HG03439 (cell line): ENCODE results near the gene KLHL20.
"Not testable (repeated sequence)": the region's sequence is repeated elsewhere in the genome, so short reads cannot be mapped to it uniquely, and the experiment has no call there.

Experiments
- ATAC-seq: cut with Tn5 transposase; IDR thresholded peaks from one replicate; pipeline ENCODE4 v1.9.1; 2021; ENCODE audit warnings: mild to moderate bottlenecking, moderate library complexity; ENCODE audit not compliant: unreplicated experiment

The KLHL20 gene, protein sequence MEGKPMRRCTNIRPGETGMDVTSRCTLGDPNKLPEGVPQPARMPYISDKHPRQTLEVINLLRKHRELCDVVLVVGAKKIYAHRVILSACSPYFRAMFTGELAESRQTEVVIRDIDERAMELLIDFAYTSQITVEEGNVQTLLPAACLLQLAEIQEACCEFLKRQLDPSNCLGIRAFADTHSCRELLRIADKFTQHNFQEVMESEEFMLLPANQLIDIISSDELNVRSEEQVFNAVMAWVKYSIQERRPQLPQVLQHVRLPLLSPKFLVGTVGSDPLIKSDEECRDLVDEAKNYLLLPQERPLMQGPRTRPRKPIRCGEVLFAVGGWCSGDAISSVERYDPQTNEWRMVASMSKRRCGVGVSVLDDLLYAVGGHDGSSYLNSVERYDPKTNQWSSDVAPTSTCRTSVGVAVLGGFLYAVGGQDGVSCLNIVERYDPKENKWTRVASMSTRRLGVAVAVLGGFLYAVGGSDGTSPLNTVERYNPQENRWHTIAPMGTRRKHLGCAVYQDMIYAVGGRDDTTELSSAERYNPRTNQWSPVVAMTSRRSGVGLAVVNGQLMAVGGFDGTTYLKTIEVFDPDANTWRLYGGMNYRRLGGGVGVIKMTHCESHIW

GRCh38 chr1:173714759-173715537 is at the start of gene KLHL20:
Gene KLHL20 (plus strand): TSS chr1:173714981. CDS start chr1:173716044, 1,063 bp downstream.
- ATAC-seq: peak; percentile 93

GRCh38 chr1:173666646-173667045 is 48.1 kb upstream of the KLHL20 start:
- no peak for ATAC-seq

DNA sequence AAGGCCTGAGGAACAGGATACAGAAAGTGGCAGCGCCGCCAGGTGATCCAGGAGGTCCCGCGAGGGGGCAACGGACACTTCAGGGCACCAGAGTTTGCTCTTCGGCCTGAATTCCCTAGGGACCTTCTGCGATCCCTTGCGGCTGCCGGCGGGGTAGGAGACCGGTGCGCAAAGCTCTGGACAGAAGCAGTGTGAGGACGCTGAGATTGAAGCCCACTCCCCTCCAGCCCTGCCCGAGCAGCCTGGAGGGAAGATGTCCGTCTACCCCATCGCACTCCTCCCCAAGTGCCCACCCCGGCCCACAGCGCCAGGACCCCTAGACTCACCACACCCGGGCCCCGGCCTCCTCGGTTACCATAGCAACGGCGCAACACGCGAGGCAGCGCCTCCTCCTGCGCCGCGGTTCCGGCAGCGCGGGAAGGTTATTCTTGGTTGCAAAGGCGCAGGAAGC is 45.3 kb upstream of the KLHL20 start, which contains the start of gene ANKRD45:
Gene ANKRD45, minus strand, starts transcription at position 361 of the 451 bp plus-strand sequence. CDS start 10,433 bp downstream, outside the sequence.
- no peak for ATAC-seq

- ATAC-seq: not testable (repeated sequence)
These were observed 40.3 kb upstream of the KLHL20 start for GRCh38 chr1:173674496-173674895.

- not testable (repeated sequence) for ATAC-seq
These were observed 34.6 kb upstream of the KLHL20 start for GRCh38 chr1:173680152-173680551.

- no peak for ATAC-seq
These were observed 32.6 kb upstream of the KLHL20 start for GRCh38 chr1:173682184-173682583.

- ATAC-seq: not testable (repeated sequence)
These were observed 30.9 kb upstream of the KLHL20 start for GRCh38 chr1:173683838-173684237.

DNA sequence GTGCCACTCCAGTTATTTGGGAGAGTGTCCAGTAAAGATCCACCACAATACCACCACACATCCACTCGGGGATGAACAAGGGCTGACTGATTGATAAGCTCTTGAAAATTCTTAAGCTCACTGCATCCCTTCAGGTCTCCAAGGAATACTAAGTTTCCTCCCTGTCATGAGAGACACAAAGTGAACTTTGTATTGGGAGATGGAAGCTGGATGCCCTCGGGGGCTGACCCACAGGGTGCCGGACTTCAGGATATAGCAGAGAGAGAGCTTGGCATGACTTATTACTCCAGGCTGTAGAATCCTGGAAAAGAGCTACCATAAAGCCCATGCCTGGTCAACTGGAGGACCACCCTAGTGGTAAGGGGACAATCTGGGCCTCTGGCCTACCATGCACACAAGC is 29.7 kb upstream of the KLHL20 start:
- not testable (repeated sequence) for ATAC-seq

DNA sequence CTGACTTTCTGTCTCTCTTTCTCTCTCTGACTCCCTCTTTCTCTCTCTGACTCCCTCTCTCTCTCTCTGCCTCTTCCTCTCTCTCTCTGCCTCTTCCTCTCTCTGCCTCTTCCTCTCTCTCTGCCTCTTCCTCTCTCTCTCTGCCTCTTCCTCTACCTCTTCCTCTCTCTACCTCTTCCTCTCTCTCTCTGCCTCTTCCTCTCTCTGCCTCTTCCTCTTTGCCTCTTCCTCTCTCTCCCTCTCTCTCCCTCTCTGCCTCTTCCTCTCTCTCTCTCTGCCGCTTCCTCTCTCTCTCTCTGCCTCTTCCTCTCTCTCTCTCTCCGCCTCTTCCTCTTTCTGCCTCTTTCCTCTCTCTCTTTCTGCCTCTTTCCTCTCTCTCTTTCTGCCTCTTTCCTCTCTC is 26.5 kb upstream of the KLHL20 start:
- no peak for ATAC-seq

DNA sequence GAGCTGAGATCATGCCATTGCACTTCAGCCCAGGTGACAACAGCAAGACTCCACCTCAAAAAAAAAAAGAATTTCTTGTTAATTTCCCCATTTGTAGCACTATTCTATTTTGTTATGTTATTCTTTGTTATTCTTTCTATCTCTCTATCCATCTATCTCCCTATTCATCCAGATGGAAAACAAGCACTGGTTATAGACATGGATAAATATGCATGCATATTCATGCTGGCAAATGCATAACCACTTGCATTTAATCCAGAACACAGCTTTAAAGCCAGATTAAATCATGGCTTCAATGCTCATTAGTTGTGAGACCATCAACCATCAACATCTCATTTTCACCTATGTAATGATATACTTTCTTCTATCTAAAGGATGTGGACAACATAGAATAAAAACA is 21.5 kb upstream of the KLHL20 start:
- no peak for ATAC-seq

DNA sequence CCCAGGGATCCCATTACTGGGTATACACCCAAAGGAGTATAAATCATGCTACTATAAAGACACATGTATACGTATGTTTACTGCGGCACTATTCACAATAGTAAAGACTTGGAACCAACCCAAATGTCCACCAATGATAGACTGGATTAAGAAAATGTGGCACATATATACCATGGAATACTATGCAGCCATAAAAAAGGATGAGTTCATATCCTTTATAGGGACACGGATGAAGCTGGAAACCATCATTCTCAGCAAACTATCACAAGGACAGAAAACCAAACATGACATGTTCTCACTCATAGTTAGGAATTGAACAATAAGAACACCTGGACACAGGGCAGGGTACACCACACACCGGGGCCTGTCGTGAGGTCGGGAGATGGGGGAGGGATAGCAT is 13.5 kb upstream of the KLHL20 start:
- ATAC-seq: not testable (repeated sequence)

DNA sequence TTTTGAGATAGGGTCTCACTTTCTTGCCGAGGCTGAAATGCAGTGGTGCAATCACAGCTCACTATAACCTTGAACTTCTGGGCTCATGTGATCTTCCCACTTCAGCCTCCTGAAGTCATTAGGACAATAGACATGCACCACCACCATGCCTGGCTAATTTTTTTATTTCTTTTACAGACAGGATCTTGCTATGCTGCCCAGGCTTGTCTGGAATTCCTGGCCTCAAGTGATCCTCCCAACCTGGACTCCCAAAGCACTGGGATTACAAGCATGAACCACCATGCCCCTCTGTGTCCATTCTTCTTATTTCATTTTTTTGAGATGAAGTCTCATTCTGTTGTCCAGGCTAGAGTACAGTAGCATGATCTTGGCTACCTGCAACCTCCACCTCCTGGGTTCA is 12.0 kb upstream of the KLHL20 start:
- no peak for ATAC-seq

- ATAC-seq: no peak
These were observed 9.7 kb upstream of the KLHL20 start for GRCh38 chr1:173705117-173705516.

- ATAC-seq: no peak
These were observed 6.0 kb upstream of the KLHL20 start for GRCh38 chr1:173708787-173709186.

DNA sequence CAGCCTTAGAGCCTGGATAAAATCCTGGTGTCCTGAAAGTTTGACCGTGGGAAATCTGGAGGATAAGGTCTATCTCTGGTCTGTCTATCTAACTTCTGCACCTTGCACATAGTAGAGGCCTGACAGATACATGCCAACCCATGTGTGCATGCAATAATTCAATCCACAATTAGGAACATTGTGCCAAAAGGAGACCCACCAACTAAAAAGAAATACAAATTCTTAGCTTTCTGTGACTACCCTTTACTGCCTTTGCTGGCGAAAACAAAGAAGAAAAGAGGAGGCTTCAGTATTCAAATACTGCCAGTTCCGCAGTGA is 381 bp upstream of the KLHL20 start:
- no peak for ATAC-seq

- ATAC-seq: no peak
These were observed 710 bp downstream of the KLHL20 start for GRCh38 chr1:173715538-173715844.

DNA sequence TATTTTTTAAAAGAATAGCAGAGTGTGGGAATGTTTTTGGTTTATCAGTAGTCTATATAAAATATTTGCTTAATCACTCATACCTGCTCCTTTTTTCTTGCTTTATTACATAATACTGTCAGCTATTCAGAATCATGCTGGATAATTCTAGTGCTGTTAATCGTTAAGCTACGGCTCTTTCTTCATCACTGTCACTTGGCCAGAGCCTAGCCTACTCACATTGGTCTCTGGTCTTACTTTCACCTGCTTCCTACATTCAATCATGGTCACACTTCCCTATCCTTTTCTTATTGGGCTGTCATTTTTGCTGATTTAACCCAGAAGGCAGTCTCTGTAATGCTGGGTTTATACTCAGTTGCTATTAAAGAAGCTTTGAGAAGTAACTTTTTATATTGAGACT is 2.5 kb downstream of the KLHL20 start:
- no peak for ATAC-seq

- ATAC-seq: not testable (repeated sequence)
These were observed 16.6 kb downstream of the KLHL20 start for GRCh38 chr1:173731331-173731730.

DNA sequence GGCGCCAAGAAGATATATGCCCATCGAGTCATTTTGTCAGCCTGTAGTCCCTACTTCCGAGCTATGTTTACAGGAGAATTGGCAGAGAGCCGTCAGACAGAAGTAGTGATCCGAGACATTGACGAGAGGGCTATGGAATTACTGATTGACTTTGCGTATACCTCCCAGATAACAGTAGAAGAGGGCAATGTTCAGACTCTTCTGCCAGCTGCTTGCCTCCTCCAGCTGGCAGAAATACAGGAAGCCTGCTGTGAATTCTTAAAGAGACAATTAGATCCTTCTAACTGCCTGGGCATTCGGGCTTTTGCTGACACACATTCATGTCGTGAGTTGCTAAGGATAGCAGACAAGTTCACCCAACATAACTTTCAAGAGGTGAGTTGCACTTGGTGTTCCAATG is 19.1 kb downstream of the KLHL20 start:
- no peak for ATAC-seq

DNA sequence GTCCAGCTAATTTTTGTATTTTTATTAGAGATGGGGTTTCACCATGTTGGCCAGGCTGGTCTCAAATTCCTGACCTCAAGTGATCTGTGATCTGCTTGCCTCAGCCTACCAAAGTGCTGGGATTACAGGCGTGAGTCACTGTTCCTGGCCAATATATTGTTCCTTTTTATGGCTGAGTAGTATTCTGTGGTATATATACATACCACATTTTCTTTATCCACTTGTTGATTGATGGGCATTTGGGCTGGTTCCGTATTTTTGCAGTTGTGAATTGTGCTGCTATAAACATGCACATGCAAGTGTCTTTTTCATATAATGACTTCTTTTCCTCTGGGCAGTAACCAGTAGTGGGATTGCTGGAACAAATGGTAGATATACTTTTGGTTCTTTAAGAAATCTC is 21.3 kb downstream of the KLHL20 start:
- not testable (repeated sequence) for ATAC-seq

- ATAC-seq: no peak
These were observed 27.6 kb downstream of the KLHL20 start for GRCh38 chr1:173742203-173742886.
